ENCODE results near the gene CDC25C.

The CDC25C gene

GRCh38 chr5:138331449-138332368, at the start of gene CDC25C:
TSS of gene CDC25C (minus strand) at chr5:138331804. CDS start at chr5:138331180, 624 bp downstream.
- DNase-seq (ENCODE audit: low read depth in 3 of 3, low spot score in 1 of 3), result peak; percentile 85 to 89 (median 87)

GRCh38 chr5:138372653-138373052, 41.0 kb upstream of the CDC25C start:
- DNase-seq (ENCODE audit: low read depth in 3 of 3, low spot score in 1 of 3), result no peak

- no peak for DNase-seq (ENCODE audit: low read depth in 3 of 3, low spot score in 1 of 3)
Observed at GRCh38 chr5:138372225-138372624, 40.6 kb upstream of the CDC25C start.

- DNase-seq (ENCODE audit: low read depth in 3 of 3, low spot score in 1 of 3), result no peak
Observed at GRCh38 chr5:138371454-138371853, 39.9 kb upstream of the CDC25C start.

- no peak for DNase-seq (ENCODE audit: low read depth in 3 of 3, low spot score in 1 of 3)
Observed at GRCh38 chr5:138370537-138370936, 38.9 kb upstream of the CDC25C start.

GRCh38 chr5:138369706-138370105, 38.1 kb upstream of the CDC25C start:
- no peak for DNase-seq (ENCODE audit: low read depth in 3 of 3, low spot score in 1 of 3)

GRCh38 chr5:138369261-138369660, 37.7 kb upstream of the CDC25C start:
- DNase-seq (ENCODE audit: low read depth in 3 of 3, low spot score in 1 of 3), result no peak

GRCh38 chr5:138366632-138367382, 35.2 kb upstream of the CDC25C start:
- DNase-seq (ENCODE audit: low read depth in 3 of 3, low spot score in 1 of 3), result no peak

GRCh38 chr5:138364576-138364975, 33.0 kb upstream of the CDC25C start:
- no peak for DNase-seq (ENCODE audit: low read depth in 3 of 3, low spot score in 1 of 3)

GRCh38 chr5:138360941-138361452, 29.4 kb upstream of the CDC25C start:
- no peak for DNase-seq (ENCODE audit: low read depth in 3 of 3, low spot score in 1 of 3)

GRCh38 chr5:138359621-138360020, 28.0 kb upstream of the CDC25C start:
- no peak for DNase-seq (ENCODE audit: low read depth in 3 of 3, low spot score in 1 of 3)

GRCh38 chr5:138354926-138355378, 23.3 kb upstream of the CDC25C start:
- no peak for DNase-seq (ENCODE audit: low read depth in 3 of 3, low spot score in 1 of 3)

GRCh38 chr5:138354387-138354786, 22.8 kb upstream of the CDC25C start:
- no peak for DNase-seq (ENCODE audit: low read depth in 3 of 3, low spot score in 1 of 3)

GRCh38 chr5:138353560-138354080, 22.0 kb upstream of the CDC25C start:
- DNase-seq (ENCODE audit: low read depth in 3 of 3, low spot score in 1 of 3), result no peak

- DNase-seq (ENCODE audit: low read depth in 3 of 3, low spot score in 1 of 3), result peak; percentile 37 to 57 (median 39)
Observed at GRCh38 chr5:138352722-138353559, 21.3 kb upstream of the CDC25C start.

- peak; percentile 74 to 94 (median 93) for DNase-seq (ENCODE audit: low read depth in 3 of 3, low spot score in 1 of 3)
Observed at GRCh38 chr5:138352071-138352721, 20.6 kb upstream of the CDC25C start, which contains the start of gene KDM3B. TSS of gene KDM3B (plus strand) at chr5:138352685. CDS start at chr5:138352796, 111 bp downstream.

GRCh38 chr5:138351517-138351916, 19.9 kb upstream of the CDC25C start:
- DNase-seq (ENCODE audit: low read depth in 3 of 3, low spot score in 1 of 3), result no peak

GRCh38 chr5:138351056-138351455, 19.5 kb upstream of the CDC25C start:
- no peak for DNase-seq (ENCODE audit: low read depth in 3 of 3, low spot score in 1 of 3)

GRCh38 chr5:138350563-138350890, 18.9 kb upstream of the CDC25C start:
- no peak for DNase-seq (ENCODE audit: low read depth in 3 of 3, low spot score in 1 of 3)
